Panc1 (cell line): ENCODE measurements around the gene ARPC2.

Source experiments
- TCF7L2 ChIP-seq: IDR thresholded peaks from 2 replicates; pipeline ENCODE4 v1.6.1; 2011; ENCODE audit warnings: mild to moderate bottlenecking, low read depth, low read length, inconsistent platforms
- TF ChIP-seq, protein P1 (sequence below): fragments of 450-650 bp; IDR thresholded peaks from 2 replicates; pipeline ENCODE4 v1.5.1; 2017; ENCODE audit warnings: mild to moderate bottlenecking

DNA sequence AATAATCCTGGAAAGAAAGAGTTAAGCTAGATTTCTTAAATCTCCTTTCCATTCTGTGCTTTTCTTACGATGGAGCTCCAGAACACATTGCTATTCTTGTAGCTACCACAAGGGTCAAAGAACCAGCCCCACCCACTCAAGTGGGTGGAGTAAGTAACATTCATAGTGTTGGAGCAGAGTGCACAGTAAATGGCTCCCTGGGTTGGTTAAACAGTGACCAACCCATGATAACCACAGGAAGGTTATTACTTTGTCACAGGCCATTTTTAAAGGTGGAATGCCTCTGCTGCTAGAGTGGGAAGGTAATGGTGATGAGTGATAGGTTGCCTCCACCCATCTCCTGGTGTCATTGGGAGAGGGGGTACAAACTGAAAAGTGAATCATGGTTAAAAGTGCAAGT is 13.9 kb downstream of the ARPC2 start:
- TF ChIP-seq, protein P1, sequence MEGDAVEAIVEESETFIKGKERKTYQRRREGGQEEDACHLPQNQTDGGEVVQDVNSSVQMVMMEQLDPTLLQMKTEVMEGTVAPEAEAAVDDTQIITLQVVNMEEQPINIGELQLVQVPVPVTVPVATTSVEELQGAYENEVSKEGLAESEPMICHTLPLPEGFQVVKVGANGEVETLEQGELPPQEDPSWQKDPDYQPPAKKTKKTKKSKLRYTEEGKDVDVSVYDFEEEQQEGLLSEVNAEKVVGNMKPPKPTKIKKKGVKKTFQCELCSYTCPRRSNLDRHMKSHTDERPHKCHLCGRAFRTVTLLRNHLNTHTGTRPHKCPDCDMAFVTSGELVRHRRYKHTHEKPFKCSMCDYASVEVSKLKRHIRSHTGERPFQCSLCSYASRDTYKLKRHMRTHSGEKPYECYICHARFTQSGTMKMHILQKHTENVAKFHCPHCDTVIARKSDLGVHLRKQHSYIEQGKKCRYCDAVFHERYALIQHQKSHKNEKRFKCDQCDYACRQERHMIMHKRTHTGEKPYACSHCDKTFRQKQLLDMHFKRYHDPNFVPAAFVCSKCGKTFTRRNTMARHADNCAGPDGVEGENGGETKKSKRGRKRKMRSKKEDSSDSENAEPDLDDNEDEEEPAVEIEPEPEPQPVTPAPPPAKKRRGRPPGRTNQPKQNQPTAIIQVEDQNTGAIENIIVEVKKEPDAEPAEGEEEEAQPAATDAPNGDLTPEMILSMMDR: no peak; the same call in 1 of the 2 replicates
- TF ChIP-seq TCF7L2: no peak
